Activated T-helper 1 cell treated with anti-CD3 and anti-CD28 coated beads, Interleukin-2, amount 50 U/mL, for 16 hours (primary cell): ENCODE results near the gene TNFAIP8L2.

Experiments
- DNase-seq, 2 donors: peaks; one replicate each; pipeline ENCODE4 v3.0.0-alpha.2; 2020; ENCODE audit warnings: low read depth in 1 of 2, low spot score in 1 of 2

The TNFAIP8L2 gene

DNA sequence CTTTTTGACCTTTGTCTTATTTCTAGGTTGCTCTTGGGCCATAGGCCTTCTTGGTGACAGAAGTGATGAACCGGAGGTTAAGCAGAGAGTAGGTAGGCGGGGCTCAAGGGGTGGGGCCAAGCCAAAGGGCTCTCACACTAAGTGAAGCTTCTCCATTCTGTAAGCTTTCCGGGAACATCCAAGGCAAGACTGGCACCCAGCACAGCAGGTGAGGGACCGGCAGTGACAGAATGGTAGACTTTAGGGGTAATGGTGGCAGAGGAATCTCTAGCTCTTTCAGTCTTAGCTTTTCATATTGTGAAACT lies at the start of gene TNFAIP8L2:
TNFAIP8L2 (plus strand) TSS at position 135 of the 305 bp plus-strand sequence. CDS start 2,049 bp downstream, outside the sequence.
- peak; percentile 44 to 67 for DNase-seq

DNA sequence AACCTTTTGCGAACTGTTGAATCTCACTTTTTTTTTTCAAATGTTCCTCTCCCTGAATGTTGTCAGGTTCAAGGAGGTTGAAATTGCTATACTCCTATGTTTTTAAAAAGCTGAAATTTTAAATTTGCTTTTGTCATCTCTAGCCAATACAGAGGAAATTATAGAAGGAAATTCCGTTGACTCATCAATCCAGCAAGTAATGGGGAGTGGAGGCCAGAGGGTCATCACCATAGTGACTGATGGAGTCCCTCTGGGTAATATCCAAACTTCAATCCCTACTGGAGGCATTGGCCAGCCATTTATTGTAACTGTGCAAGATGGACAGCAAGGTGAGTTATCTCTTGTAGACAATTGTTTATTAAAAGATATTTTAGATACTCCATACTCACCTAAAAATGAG lies 49.6 kb upstream of the TNFAIP8L2 start:
- no peak for DNase-seq

DNA sequence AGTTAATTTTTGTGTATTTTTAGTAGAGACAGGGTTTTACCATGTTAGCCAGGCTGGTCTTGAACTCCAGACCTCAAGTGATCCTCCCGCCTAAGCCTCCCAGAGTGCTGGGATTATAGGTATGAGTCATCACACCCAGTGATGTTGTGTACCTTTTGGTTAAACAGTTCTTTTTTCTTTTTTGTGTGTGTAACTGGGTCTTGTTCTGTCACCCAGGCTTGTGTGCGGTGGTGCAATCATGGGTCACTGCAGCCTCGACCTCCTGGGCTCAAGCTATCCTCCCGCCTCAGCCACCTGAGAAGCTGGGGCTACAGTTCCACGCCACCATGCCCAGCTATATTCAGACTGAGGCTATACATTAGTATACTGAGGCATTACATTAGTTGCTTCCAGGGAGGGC lies 48.1 kb upstream of the TNFAIP8L2 start:
- no peak for DNase-seq

DNA sequence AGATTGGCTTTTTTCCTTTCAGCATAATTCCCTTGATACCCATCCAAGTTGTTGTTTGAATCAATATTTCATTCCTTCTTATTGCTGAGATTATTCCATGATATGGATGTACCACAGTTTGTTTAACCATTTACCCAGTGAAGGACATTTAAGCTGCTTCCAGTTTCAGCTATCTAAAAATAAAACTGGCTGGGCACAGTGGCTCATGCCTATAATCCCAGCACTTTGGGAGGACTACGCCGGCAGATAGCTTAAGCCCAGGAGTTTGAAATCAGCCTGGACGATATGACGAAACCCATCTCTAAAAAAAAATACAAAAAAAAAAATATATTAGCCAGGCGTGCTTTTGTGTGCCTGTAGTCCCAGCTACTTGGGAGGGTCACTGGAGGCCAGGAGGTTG lies 42.6 kb upstream of the TNFAIP8L2 start:
- DNase-seq, result no peak

DNA sequence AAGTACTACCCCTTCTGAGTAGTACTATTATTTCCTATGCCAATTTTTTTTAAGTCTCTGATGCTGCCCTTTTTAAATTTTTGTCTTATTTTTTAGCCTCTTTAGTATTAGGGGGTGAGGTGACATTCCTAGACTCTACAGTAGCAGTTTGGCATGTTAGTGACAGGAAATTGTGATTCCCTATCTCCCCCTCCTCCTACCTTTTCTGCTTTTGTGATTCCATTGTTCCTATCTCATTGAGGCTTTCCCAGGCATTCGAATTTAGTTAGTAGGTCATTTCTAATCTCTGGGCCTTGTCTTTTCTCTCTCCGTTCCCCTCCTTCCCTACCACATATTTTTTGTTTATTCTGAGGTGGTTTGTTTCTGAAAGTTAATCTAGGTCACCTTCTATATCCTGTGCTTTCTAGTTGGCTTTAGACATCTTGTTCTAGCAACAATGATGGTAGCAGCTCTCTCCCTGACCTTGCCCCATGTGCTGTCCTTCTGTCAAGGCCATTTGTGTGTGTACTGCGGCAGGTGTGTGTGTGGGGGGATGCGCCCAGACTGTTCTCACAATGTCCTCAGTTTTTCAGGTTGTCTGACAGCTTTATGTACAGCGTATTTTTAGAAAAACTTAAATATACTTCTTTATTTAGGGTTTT lies 31.6 kb upstream of the TNFAIP8L2 start:
- no peak for DNase-seq

DNA sequence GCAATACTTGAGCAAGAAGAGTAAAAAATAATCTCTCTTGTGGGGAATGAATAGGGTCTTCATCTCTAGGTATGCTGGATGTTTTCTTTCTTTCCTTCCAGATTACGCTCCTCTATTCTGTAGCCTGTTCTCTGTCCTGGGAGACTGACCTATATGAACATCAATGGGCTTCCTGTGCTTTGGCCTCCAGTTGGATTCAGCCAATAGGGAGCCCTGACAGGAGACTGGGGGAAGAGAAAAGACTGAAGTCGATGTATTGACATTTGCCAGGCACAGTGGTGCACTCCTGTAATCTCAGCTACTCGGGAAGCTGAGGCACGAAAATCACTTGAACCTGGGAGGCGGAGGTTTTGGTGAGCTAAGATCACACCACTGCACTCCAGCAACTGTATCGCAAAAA lies 27.6 kb upstream of the TNFAIP8L2 start:
- DNase-seq, result no peak

DNA sequence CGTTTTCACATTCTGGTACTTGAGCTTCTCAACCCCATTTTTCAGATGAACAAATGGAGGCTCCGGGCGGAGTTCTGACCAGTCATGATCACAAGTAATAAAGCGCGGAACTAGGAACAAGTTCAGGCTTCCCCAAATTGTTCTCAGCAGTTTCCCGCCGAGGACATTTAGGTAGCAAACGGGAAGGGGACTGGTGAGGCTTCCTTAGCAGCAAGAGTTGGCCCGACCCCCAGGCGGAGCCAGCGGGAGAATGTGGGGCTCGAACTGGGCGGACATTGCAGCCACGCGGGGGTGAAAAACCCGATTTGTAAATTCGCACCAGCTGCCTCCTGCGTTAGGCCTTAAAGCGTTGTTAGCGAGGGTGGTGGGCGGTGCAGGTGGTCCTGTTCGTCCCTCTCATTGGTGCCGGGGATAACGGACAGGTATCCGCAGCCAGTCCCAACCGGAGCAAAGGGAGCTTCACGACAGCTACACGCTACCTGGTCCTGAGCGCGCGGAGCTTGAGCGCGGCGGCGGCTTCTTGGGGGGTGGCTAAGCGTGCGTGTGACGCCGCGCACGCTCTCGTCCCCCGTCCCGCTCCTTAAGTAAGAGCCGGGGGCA lies 25.4 kb upstream of the TNFAIP8L2 start:
- DNase-seq, result peak; percentile 44 to 60

DNA sequence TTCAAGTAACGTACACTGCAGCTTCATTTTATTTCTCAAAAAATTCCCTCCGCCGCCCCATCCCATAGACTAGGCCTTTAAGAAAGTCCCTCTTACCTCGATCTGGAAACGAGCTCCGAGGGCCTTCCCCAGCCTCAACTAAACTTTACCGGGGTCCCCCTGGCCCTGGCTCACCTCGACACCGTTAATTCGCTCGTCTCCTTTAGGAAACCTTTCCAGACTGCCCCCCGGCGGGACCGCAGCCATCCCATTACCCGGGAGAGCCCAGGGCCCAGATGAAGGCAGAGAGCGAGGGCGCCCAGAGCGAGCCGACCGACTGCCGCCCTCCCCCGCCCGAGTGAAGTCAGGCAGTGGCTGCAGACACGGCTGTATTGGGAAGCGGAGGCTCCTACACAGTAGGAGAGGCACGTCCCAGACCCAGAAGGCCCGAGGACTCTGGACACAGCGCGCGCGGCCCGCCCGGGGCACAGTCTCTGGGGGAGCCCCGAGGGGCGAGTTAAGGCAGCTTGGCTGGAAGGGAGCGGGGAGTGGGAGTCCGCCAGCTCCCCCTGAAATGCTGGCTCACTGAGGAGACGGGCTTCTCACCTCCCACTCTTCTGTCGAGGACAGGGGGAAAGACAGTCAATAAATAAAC lies 24.6 kb upstream of the TNFAIP8L2 start:
- DNase-seq, result no peak

DNA sequence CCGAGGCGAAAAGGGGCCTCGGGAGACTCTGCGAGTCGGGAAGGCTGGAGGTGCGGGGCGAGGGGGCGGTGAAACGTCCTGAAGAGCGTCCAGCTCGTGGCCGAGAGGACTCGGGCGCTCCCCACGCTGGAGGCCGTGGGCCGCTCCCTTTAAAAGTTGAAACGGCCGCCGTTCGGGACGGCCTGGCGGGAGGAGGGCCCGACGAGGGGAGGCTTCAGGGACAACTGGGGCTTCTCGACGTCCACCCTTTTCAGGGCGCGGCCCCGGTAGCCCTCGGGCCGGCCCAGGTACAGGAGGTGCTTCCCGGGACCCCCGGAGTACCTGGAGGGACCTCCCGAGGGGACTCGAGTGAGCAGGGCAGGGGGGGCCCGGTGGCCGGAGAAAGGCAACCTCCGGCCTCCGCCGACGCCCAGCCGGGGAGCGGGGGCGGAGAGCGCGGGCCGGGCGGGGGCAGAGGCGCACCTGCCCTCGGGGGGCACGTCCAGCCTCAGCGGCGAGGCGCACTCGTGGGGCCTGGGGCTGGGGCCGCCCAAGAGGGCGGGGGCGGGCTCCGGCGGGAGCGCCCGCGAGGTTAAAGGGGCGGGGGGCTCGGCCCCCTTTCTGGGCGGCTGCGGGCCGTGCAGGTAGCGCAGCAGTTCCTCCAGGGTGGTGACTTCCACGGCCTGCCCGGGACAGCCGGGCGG lies 24.0 kb upstream of the TNFAIP8L2 start:
- DNase-seq, result no peak

DNA sequence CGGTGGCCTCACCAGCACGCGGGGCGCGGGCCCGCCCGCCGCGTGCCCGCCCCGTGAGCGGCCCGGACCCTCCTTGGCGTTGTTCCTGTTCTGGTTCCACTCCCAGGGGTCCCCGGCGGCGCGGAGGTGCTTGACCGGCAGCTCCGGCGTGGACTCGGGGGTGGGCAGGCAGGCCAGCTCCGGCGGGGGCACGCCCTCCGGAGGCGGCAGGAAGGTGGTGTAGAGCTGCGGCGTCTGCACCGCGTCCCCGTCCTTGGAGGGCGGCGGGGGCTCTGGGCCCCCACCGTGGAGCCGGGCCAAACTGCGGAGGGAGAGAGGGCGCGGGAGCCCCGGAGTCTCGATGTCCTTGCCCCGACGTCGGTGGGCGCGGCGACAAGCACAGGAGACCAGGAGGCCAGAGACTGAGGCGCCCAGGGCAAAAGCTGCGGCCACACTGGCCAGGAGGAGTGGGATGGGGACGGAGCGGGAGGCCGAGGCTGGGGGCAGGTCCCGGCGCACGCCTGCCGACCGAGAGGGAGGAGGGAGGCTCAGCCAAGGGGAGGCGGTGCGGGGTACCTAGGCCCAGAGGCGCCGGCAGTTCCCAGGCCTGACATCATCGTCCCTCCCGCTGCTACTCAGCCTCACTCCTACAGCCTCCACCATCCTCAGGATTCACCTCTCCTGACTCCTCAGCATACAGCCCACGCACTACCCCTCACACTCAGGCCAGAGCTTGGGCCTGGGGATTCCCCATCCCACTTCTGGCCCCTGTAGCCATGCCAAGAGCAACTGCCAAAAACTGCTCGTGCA lies 23.2 kb upstream of the TNFAIP8L2 start:
- no peak for DNase-seq

DNA sequence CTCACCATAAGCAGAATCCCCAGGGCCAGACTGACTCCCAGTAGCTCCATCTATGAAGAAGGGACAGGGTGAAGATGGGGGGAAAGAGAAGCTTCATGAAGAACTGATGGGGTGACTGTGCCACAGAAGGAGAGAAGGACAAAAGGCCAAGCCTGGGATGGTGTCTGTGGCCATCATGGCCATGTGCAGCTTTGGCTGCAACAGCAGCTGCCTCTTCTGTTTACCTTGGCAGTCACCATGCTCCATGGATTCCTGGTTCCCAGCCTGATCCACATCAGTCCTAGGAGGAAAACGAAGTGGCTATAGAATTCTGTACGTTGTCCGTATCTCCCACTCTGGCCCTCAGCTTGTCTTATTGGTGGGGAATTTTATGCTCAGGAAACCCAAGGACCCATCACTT lies 22.1 kb upstream of the TNFAIP8L2 start:
- DNase-seq, result no peak

DNA sequence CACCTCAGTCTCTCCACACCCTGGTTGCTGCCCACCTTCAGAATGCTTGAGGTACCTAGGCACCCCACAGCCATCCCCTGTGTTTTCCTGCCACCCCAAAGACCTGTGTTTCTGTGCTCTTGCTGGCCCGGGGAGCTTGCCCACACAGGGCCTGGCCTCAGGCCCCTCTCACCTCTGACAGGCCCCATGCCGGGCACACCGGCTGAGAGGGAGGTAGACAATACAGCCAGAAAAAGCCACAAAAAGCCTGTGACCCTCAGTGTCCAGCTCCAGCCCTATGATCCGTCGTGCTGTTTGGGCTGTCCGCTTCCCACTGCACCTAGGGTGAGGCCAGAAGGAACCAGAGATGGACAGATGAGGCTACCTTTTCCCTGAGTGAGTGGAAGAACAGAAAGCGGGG lies 21.5 kb upstream of the TNFAIP8L2 start:
- no peak for DNase-seq

DNA sequence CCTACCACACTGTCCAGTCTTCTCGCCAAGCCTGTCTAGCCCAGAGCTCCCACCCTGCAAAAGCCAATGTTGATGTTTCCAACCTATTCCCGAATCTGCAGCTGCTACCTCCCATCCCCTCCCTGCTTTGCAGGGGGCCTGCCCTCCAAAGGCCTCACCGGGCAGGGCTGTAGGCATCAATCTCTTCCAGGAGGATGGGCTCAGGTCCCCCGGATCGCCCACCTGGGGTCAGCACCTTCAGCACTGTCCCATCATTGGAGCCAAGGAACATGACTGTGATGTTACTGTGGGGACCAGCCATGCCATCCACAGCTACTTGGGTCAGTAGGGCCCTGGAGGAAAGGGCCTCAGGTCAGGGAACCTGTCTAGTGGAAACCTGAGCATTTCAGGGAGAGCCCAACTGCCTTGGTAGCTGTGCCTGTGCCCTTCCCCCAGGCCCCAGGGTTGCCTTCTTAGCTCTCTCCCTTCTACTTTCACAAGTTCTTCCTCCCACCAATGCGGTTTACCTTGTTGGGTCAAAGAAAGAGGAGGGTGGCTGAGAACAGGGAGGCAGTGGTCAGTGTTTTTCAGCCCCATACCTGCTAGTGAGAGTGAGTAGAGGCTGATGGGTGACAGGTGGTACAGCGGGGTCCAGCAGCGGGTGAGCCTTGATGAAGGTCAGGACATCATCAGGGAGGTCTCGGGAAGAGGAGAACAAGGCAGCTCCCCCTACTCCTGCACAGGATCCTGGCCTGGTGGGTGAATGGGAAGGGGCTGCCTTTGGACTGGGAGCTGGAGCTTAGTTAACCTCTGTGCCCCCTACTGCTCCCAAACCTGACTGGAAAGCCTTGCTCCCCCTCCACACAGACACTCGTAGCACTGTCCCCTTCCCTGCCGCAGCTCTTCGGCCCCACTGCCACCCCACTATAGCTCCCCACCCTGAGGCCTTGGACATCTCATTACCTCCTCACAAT lies 20.7 kb upstream of the TNFAIP8L2 start:
- no peak for DNase-seq

DNA sequence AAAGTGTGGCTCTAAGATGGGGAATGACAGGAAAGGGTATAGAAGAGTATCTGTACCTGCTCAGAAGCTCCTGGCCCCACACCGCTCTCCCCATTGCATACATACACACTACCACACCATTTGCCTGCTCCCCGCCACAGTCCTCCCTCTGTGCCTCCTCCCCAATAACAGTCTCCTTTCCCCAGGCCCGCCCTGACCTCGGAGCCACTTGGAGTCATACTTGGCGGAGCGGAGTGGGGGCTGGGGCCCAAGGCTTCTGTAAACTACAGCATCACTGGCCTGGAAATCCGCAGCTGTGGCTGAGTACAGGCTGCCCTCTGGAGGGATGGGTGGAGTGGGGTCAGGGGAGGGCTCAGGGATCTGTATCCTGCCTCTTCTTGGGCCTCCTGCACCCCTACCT lies 18.7 kb upstream of the TNFAIP8L2 start:
- DNase-seq, result no peak

DNA sequence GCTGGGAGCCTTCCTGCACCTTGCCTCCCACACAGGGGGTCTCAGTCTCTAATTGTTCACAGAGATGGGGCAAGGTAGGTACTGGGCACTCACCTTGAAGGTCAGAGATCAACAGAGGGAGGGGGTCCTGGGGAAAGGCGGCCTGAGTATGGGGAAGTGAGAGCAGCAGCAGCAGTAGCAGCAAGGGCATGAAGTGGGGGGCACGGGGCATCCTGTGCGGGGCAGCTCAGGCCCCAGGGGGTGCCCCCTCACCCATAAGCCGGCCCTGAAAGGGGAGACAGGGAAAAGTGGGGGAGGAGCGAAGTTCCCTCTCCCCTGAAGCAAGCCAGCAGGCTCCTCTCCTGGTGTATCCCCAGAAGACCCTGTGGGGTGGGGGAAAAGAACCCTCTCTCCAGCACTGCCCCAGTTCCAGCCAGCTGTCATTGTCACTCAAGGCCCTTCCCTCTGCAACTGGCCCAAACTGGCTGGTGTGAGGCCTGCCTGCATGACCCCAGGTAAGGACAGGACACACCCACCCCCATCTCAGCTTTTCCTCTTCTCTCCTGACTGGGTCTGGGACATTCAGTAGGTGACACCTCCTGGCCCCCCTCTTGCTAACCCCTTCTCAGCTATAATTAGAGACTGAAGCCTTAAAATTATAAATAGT lies 13.9 kb upstream of the TNFAIP8L2 start:
- no peak for DNase-seq

DNA sequence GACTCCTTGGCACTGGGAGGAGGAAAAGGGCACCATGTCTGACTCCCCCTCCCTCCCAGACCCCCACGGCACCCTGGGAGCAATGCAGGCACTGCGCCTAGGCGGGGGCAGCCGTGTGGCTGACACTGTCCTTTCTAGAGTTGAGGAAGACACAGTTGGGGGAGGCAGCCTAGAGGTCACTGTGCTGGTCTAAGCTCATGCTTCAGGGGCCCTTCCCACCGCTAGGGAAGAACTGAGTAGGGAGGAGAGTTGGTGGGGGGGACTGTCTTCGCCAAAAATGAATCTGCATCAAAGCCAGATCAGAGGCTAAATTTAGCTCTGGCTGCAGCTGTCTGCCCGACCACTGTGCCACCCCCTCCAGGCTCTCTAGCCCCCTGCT lies 13.4 kb upstream of the TNFAIP8L2 start:
- DNase-seq, result no peak

DNA sequence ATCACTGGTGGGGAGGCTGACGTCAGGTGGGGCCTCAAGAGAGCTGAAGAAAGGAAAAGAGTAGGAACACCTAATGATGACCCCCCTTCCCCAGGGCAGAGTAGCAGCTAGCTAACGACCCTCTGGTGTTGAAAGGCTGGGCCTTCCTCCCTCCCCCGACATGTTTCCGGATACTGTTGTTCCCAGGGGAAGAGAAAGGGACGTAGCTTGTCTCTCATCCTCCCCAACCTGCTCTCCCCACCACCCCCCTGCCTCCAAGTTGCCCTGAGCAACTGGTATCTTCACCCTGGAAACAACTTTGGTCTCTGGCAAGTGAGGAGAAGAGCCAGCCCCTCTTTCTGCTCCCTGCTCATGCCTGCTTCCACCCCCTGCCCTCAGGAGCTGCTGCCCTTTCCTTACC lies 12.5 kb upstream of the TNFAIP8L2 start:
- DNase-seq, result no peak

DNA sequence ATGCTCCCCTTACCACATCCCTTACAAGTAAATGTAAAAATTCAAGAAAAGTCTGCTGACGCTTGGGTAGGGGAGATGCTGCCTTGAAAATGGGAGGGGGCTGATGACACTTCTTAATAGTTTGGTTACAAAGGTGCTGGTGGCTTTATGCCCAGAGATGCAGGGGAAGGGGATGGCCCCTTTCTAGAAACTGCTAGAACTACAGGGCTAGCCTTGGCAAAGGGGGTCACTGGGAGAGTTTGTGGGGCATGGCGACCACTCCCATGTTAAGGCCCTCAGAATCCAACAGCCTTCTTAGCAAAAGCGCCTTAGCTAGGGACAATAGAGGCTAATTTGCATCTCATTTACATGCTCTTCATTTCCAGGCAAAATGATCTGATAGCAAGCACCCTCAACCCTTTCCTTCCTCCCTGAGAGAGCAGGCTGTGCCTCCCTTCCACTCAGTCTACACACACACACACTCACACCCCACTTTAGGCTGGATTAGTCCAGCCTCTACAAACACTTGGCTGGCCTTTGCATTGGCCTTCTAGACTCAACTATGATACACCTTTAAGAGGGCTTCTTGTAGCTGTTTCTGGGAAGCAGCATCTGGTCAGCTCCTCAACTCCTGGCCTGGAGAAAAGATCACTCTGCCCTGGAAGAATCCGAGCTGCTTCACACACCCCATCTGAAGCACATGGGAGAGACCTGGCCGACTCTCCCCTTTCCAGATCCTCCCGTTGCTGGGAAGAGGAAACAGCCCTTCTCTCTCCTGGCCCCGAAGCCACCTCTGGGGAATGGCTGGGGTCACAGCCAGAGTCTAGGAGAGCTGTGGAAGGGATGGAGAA lies 11.8 kb upstream of the TNFAIP8L2 start:
- no peak for DNase-seq
